Fibroblast of gingiva (primary cell): ENCODE results near the gene BPIFB3.
"Not testable (repeated sequence)": the region's sequence is repeated elsewhere in the genome, so short reads cannot be mapped to it uniquely, and the experiment has no call there.

ENCODE experiments used
- DNase-seq: peaks from one replicate; pipeline ENCODE4 v3.0.0-alpha.2; 2011; ENCODE audit warnings: low read depth

The BPIFB3 gene

GRCh38 chr20:33030569-33030968 is 23.1 kb upstream of the BPIFB3 start:
- DNase-seq, result no peak

- DNase-seq, result no peak
Measured at GRCh38 chr20:33031531-33031930, 22.2 kb upstream of the BPIFB3 start, which contains the start of gene BPIFB6. Gene BPIFB6 (plus strand): TSS chr20:33031648. CDS start chr20:33031648, 0 bp downstream.

GRCh38 chr20:33032555-33032954 is 21.1 kb upstream of the BPIFB3 start:
- DNase-seq, result no peak

GRCh38 chr20:33033381-33033780 is 20.3 kb upstream of the BPIFB3 start:
- DNase-seq, result no peak

GRCh38 chr20:33034115-33034514 is 19.6 kb upstream of the BPIFB3 start:
- no peak for DNase-seq

- DNase-seq, result no peak
Measured at GRCh38 chr20:33034901-33035492, 18.7 kb upstream of the BPIFB3 start.

- no peak for DNase-seq
Measured at GRCh38 chr20:33037456-33037855, 16.2 kb upstream of the BPIFB3 start.

GRCh38 chr20:33038243-33038642 is 15.5 kb upstream of the BPIFB3 start:
- no peak for DNase-seq

- DNase-seq, result no peak
Measured at GRCh38 chr20:33042430-33042829, 11.3 kb upstream of the BPIFB3 start.

GRCh38 chr20:33042983-33043730 is 10.5 kb upstream of the BPIFB3 start:
- DNase-seq, result no peak

GRCh38 chr20:33043731-33044181 is 9.9 kb upstream of the BPIFB3 start:
- no peak for DNase-seq

GRCh38 chr20:33045129-33045721 is 8.5 kb upstream of the BPIFB3 start:
- DNase-seq, result not testable (repeated sequence)

- DNase-seq, result no peak
Measured at GRCh38 chr20:33046412-33046811, 7.3 kb upstream of the BPIFB3 start.

GRCh38 chr20:33051333-33051732 is 2.4 kb upstream of the BPIFB3 start:
- no peak for DNase-seq

- DNase-seq, result no peak
Measured at GRCh38 chr20:33054381-33054780, 678 bp downstream of the BPIFB3 start.

- DNase-seq, result no peak
Measured at GRCh38 chr20:33054791-33055190, 1.1 kb downstream of the BPIFB3 start.

- no peak for DNase-seq
Measured at GRCh38 chr20:33059136-33059535, 5.4 kb downstream of the BPIFB3 start.

GRCh38 chr20:33059741-33060390 is 6.2 kb downstream of the BPIFB3 start:
- DNase-seq, result no peak

- no peak for DNase-seq
Measured at GRCh38 chr20:33061658-33062028, 7.9 kb downstream of the BPIFB3 start.

GRCh38 chr20:33062105-33062824 is 8.6 kb downstream of the BPIFB3 start:
- no peak for DNase-seq

- no peak for DNase-seq
Measured at GRCh38 chr20:33062825-33063149, 9.1 kb downstream of the BPIFB3 start.

GRCh38 chr20:33063271-33063670 is 9.6 kb downstream of the BPIFB3 start:
- DNase-seq, result no peak
